ENCODE data around the gene ESPL1.

DNA sequence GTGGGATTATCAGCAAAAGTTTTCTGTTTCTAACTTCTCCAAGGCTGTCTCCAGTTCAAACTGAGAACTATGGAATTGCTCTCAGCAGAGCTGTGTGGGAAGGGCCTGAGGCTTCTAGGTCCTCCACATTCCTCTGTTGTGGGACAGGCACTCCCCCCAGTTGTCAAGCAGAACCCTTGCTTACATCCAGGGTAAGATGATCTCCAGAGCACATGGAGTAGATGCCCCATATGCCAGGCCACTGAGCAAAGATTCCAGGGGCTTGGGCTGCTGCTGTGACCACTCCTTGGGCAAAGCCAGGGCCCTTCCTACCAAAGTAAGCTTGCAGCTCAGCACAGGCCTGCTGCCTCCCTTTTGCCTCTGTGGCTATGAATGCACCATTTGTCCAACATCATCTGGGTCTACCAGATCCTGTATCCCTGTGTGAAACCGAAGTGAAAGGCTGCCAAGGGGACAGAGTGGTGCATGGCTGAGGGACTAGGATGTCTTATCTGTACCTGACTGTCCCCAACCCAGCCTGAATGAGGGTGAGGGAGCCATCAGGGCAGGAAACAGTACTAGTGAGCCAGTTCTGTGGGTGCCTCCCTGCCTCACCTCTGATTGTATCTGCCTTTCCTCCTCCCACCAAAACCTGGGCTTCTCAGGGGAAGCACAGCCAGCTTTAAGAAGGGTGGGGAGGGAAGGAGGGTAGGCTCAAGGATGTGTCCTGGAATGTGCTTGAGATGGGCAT is 13.1 kb upstream of the ESPL1 start:
- TF ChIP-seq XBP1 (CRISPR knock-in tag; IDR thresholded peaks at IDR 0.05), result no peak
- no peak for TF ChIP-seq SSRP1 (CRISPR knock-in tag; IDR thresholded peaks at IDR 0.05)
- no peak for TF ChIP-seq ETV5 (CRISPR knock-in tag; IDR thresholded peaks at IDR 0.05; ENCODE audit: borderline replicate concordance)
- TF ChIP-seq, protein P1, sequence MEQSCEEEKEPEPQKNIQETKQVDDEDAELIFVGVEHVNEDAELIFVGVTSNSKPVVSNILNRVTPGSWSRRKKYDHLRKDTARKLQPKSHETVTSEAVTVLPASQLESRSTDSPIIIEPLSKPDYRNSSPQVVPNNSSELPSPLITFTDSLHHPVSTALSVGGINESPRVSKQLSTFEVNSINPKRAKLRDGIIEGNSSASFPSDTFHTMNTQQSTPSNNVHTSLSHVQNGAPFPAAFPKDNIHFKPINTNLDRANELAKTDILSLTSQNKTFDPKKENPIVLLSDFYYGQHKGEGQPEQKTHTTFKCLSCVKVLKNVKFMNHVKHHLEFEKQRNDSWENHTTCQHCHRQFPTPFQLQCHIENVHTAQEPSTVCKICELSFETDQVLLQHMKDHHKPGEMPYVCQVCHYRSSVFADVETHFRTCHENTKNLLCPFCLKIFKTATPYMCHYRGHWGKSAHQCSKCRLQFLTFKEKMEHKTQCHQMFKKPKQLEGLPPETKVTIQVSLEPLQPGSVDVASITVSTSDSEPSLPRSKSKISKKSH (CRISPR knock-in tag; IDR thresholded peaks at IDR 0.05; ENCODE audit: borderline replicate concordance), result no peak
- TF ChIP-seq ZNF670 (CRISPR knock-in tag; IDR thresholded peaks at IDR 0.05; ENCODE audit: borderline replicate concordance), result no peak
- TF ChIP-seq POLR2A (IDR thresholded peaks at IDR 0.05; ENCODE audit: insufficient read depth in 1 of 2, low read depth in 2 of 2, low read length in 2 of 2), result no peak
- TF ChIP-seq HDAC6 (IDR thresholded peaks at IDR 0.05; ENCODE audit: low read depth, low read length), result no peak
- TF ChIP-seq SIN3A (IDR thresholded peaks at IDR 0.05; ENCODE audit: borderline replicate concordance, low read depth, low read length), result no peak

Measured in HepG2 (cell line).